ENCODE measurements around the gene KCNT2. TPM values are rescaled to one million over a fixed set of nuclear protein-coding genes. Genes with fewer than 3 reads are reported as not detected.

Gene KCNT2
- total RNA-seq, 5 donors from 2014 or later (not counting 1 experiment from before 2014, with no cell fraction given): 0.07 TPM; not detected in 4

DNA sequence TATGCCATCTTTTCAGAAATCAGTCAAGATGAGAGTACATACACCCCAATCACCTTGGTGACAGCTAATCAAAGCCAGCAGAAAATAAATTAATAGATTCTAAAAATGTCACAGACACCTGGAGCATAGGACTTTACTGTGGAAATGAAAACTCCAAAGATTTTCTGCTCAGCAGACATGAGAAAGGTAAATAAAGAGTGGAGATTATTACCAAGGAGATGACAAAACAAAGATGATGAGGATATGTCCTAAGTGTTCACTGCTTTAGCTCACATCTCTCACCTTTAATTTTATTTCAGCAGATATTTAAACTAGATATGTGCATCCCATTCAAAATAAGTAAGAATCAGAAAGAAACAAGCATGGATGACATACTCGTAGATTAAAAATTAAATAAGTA, 14.8 kb upstream of the KCNT2 start:
- POLR2A ChIA-PET: no interaction called here
- H3K27me3 Mint-ChIP-seq: no peaks in the 10 kb centered on the region
- H3K27me3 ChIP-seq (replicated peaks in 1 of 2; ENCODE audit: control insufficient read depth in 2 of 2, extremely low read depth in 1 of 2, insufficient read depth in 2 of 2, low read length in 1 of 2): no peaks in the 10 kb centered on the region
- no peak overlapping the region for H3K4me3 Mint-ChIP-seq
- no peaks in the 10 kb centered on the region for H3K36me3 ChIP-seq (ENCODE audit: control insufficient read depth in 2 of 2, extremely low read depth in 1 of 2, insufficient read depth in 1 of 2, low read length in 1 of 2)
- no peak overlapping the region for H3K27ac ChIP-seq (ENCODE audit: low read length)
- WGBS (ENCODE audit: insufficient coverage): no CpG with 5 or more reads among the region's 1 CpG
- CTCF ChIA-PET: no interaction called here
- ATAC-seq (replicated peaks in 1 of 4) (no peak), DNase-seq (no peak)
- H3K4me3 ChIP-seq (ENCODE audit: control insufficient read depth in 1 of 2, extremely low read depth in 1 of 2, low read length in 1 of 2): no peak overlapping the region
- H3K4me1 ChIP-seq (ENCODE audit: control insufficient read depth in 1 of 2, extremely low read depth in 1 of 2, insufficient read depth in 2 of 2, low read length in 2 of 2): no peaks in the 10 kb centered on the region
- H3K9me3 Mint-ChIP-seq: peaks cover 0 to 10% (median 0%) of the 10 kb centered on the region in 3 donors
- H3K9me3 ChIP-seq: no peaks in the 10 kb centered on the region
- H3K4me1 Mint-ChIP-seq: no peaks in the 10 kb centered on the region
- no peaks in the 10 kb centered on the region for H3K36me3 Mint-ChIP-seq
- H3K27ac Mint-ChIP-seq: no peak overlapping the region

GRCh38 chr1:196619721-196620120, 11.5 kb upstream of the KCNT2 start:
- Histone ChIP-seq H3K4me1 (ENCODE audit: control insufficient read depth in 1 of 2, extremely low read depth in 1 of 2, insufficient read depth in 2 of 2, low read length in 2 of 2) (no peaks in the 10 kb centered on the region), H3K9me3 (no peaks in the 10 kb centered on the region), H3K36me3 (ENCODE audit: control insufficient read depth in 2 of 2, extremely low read depth in 1 of 2, insufficient read depth in 1 of 2, low read length in 1 of 2) (no peaks in the 10 kb centered on the region), H3K27me3 (replicated peaks in 1 of 2; ENCODE audit: control insufficient read depth in 2 of 2, extremely low read depth in 1 of 2, insufficient read depth in 2 of 2, low read length in 1 of 2) (no peaks in the 10 kb centered on the region), H3K4me3 (ENCODE audit: control insufficient read depth in 1 of 2, extremely low read depth in 1 of 2, low read length in 1 of 2) (no peak overlapping the region), H3K27ac (ENCODE audit: low read length) (no peak overlapping the region)
- CTCF ChIA-PET: no interaction called here
- ATAC-seq (replicated peaks in 1 of 4) (no peak), DNase-seq (no peak)
- no CpG with 5 or more reads among the region's 2 CpGs for WGBS (ENCODE audit: insufficient coverage)
- no peaks in the 10 kb centered on the region for H3K4me1 Mint-ChIP-seq
- no peak overlapping the region for H3K27ac Mint-ChIP-seq
- H3K9me3 Mint-ChIP-seq: no peaks in the 10 kb centered on the region
- POLR2A ChIA-PET: no interaction called here
- no peaks in the 10 kb centered on the region for H3K27me3 Mint-ChIP-seq
- H3K36me3 Mint-ChIP-seq: no peaks in the 10 kb centered on the region
- H3K4me3 Mint-ChIP-seq: no peak overlapping the region

- Histone ChIP-seq H3K4me1 (ENCODE audit: control insufficient read depth in 1 of 2, extremely low read depth in 1 of 2, insufficient read depth in 2 of 2, low read length in 2 of 2) (peaks cover 4 to 5% of the 10 kb centered on the region in 2 experiments), H3K9me3 (no peaks in the 10 kb centered on the region), H3K36me3 (ENCODE audit: control insufficient read depth in 2 of 2, extremely low read depth in 1 of 2, insufficient read depth in 1 of 2, low read length in 1 of 2) (no peaks in the 10 kb centered on the region), H3K4me3 (ENCODE audit: control insufficient read depth in 1 of 2, extremely low read depth in 1 of 2, low read length in 1 of 2) (no peak overlapping the region), H3K27me3 (replicated peaks in 1 of 2; ENCODE audit: control insufficient read depth in 2 of 2, extremely low read depth in 1 of 2, insufficient read depth in 2 of 2, low read length in 1 of 2) (peaks cover 0 to 16% of the 10 kb centered on the region in 2 experiments), H3K27ac (ENCODE audit: low read length) (no peak overlapping the region)
- no peaks in the 10 kb centered on the region for H3K36me3 Mint-ChIP-seq
- no peak overlapping the region for H3K27ac Mint-ChIP-seq
- peaks cover 0 to 6% (median 4%) of the 10 kb centered on the region in 3 donors for H3K4me1 Mint-ChIP-seq
- no peak for DNase-seq
- POLR2A ChIA-PET: no interaction called here
- WGBS (ENCODE audit: insufficient coverage): 71% methylated on average over 1 of the region's 3 CpGs
- no peaks in the 10 kb centered on the region for H3K9me3 Mint-ChIP-seq
- no peak overlapping the region for H3K4me3 Mint-ChIP-seq
- peaks cover 25 to 36% of the 10 kb centered on the region in 2 donors for H3K27me3 Mint-ChIP-seq
- ATAC-seq (replicated peaks in 1 of 4): no peak
- CTCF ChIA-PET: no interaction called here
Measured at GRCh38 chr1:196611873-196612272, 3.6 kb upstream of the KCNT2 start.

- CTCF ChIA-PET: no interaction called here
- H3K36me3 ChIP-seq (ENCODE audit: control insufficient read depth in 2 of 2, extremely low read depth in 1 of 2, insufficient read depth in 1 of 2, low read length in 1 of 2): no peaks in the 10 kb centered on the region
- no peaks in the 10 kb centered on the region for H3K9me3 ChIP-seq
- H3K27ac ChIP-seq (ENCODE audit: low read length): no peak overlapping the region
- H3K27me3 Mint-ChIP-seq: peaks cover 31 to 44% of the 10 kb centered on the region in 2 donors
- no peaks in the 10 kb centered on the region for H3K9me3 Mint-ChIP-seq
- no peak overlapping the region for H3K4me3 ChIP-seq (ENCODE audit: control insufficient read depth in 1 of 2, extremely low read depth in 1 of 2, low read length in 1 of 2)
- POLR2A ChIA-PET: no interaction called here
- H3K4me1 Mint-ChIP-seq: peaks cover 0 to 6% (median 4%) of the 10 kb centered on the region in 3 donors
- H3K4me3 Mint-ChIP-seq: no peak overlapping the region
- ATAC-seq (replicated peaks in 1 of 4) (no peak), DNase-seq (no peak)
- peaks cover 4 to 5% of the 10 kb centered on the region in 2 experiments for H3K4me1 ChIP-seq (ENCODE audit: control insufficient read depth in 1 of 2, extremely low read depth in 1 of 2, insufficient read depth in 2 of 2, low read length in 2 of 2)
- H3K27ac Mint-ChIP-seq: no peak overlapping the region
- peaks cover 0 to 16% of the 10 kb centered on the region in 2 experiments for H3K27me3 ChIP-seq (replicated peaks in 1 of 2; ENCODE audit: control insufficient read depth in 2 of 2, extremely low read depth in 1 of 2, insufficient read depth in 2 of 2, low read length in 1 of 2)
- 37% methylated on average over 5 of the region's 10 CpGs for WGBS (ENCODE audit: insufficient coverage)
- H3K36me3 Mint-ChIP-seq: no peaks in the 10 kb centered on the region
Measured at GRCh38 chr1:196609370-196609737, 1.1 kb upstream of the KCNT2 start.

- WGBS (ENCODE audit: insufficient coverage): 2% methylated on average over 5 of the region's 8 CpGs
- H3K4me3 ChIP-seq (ENCODE audit: control insufficient read depth in 1 of 2, extremely low read depth in 1 of 2, low read length in 1 of 2): peak overlapping the region; percentile 43 to 87
- Mint-ChIP-seq H3K4me3 (peak overlapping the region; percentile 44 to 56 (median 48)), H3K36me3 (no peaks in the 10 kb centered on the region), H3K27ac (no peak overlapping the region), H3K9me3 (no peaks in the 10 kb centered on the region), H3K4me1 (peaks cover 0 to 6% (median 4%) of the 10 kb centered on the region in 3 donors), H3K27me3 (peaks cover 36 to 46% of the 10 kb centered on the region in 2 donors)
- DNase-seq: no peak
- no peaks in the 10 kb centered on the region for H3K9me3 ChIP-seq
- no peak for ATAC-seq (replicated peaks in 1 of 4)
- peaks cover 4 to 5% of the 10 kb centered on the region in 2 experiments for H3K4me1 ChIP-seq (ENCODE audit: control insufficient read depth in 1 of 2, extremely low read depth in 1 of 2, insufficient read depth in 2 of 2, low read length in 2 of 2)
- H3K27me3 ChIP-seq (replicated peaks in 1 of 2; ENCODE audit: control insufficient read depth in 2 of 2, extremely low read depth in 1 of 2, insufficient read depth in 2 of 2, low read length in 1 of 2): peaks cover 0 to 16% of the 10 kb centered on the region in 2 experiments
- H3K27ac ChIP-seq (ENCODE audit: low read length): no peak overlapping the region
- CTCF ChIA-PET: no interaction called here
- H3K36me3 ChIP-seq (ENCODE audit: control insufficient read depth in 2 of 2, extremely low read depth in 1 of 2, insufficient read depth in 1 of 2, low read length in 1 of 2): no peaks in the 10 kb centered on the region
- POLR2A ChIA-PET: no interaction called here
Measured at GRCh38 chr1:196607981-196608380, 259 bp downstream of the KCNT2 start.

- Histone ChIP-seq H3K4me1 (ENCODE audit: control insufficient read depth in 1 of 2, extremely low read depth in 1 of 2, insufficient read depth in 2 of 2, low read length in 2 of 2) (peaks cover 3 to 4% of the 10 kb centered on the region in 2 experiments), H3K27me3 (replicated peaks in 1 of 2; ENCODE audit: control insufficient read depth in 2 of 2, extremely low read depth in 1 of 2, insufficient read depth in 2 of 2, low read length in 1 of 2) (peaks cover 0 to 8% of the 10 kb centered on the region in 2 experiments), H3K27ac (ENCODE audit: low read length) (no peak overlapping the region), H3K36me3 (ENCODE audit: control insufficient read depth in 2 of 2, extremely low read depth in 1 of 2, insufficient read depth in 1 of 2, low read length in 1 of 2) (no peaks in the 10 kb centered on the region), H3K4me3 (ENCODE audit: control insufficient read depth in 1 of 2, extremely low read depth in 1 of 2, low read length in 1 of 2) (no peak overlapping the region), H3K9me3 (no peaks in the 10 kb centered on the region)
- H3K9me3 Mint-ChIP-seq: no peaks in the 10 kb centered on the region
- POLR2A ChIA-PET: no interaction called here
- peaks cover 21 to 26% of the 10 kb centered on the region in 2 donors for H3K27me3 Mint-ChIP-seq
- no peak for DNase-seq
- H3K36me3 Mint-ChIP-seq: no peaks in the 10 kb centered on the region
- no peak overlapping the region for H3K27ac Mint-ChIP-seq
- no peak for ATAC-seq (replicated peaks in 1 of 4)
- H3K4me1 Mint-ChIP-seq: peaks cover 0 to 6% (median 4%) of the 10 kb centered on the region in 3 donors
- CTCF ChIA-PET: no interaction called here
- no peak overlapping the region for H3K4me3 Mint-ChIP-seq
Measured at GRCh38 chr1:196603651-196604050, 4.6 kb downstream of the KCNT2 start.

Measured in T-cell (primary cell).